Naive thymus-derived CD8-positive, alpha-beta T cell (primary cell): ENCODE results near the gene DSCAM. TPM values are rescaled to one million over a fixed set of nuclear protein-coding genes. Genes with fewer than 3 reads are reported as not detected.

Experiments
- ATAC-seq, 2 donors: fragments of 150-1000 bp; cut with Tn5 transposase in 1 of 2; sonication (Bioruptor Pico), chemical (Tn5 transposase) in 1 of 2; 1 replicate in 1 of 2; 2 replicates in 1 of 2; pipeline ENCODE4 v1.10.0; 2021; ENCODE audit warnings: mild to moderate bottlenecking in 2 of 2, moderate library complexity in 2 of 2
- POLR2A ChIA-PET: fragments of 350-600 bp; sonication (Branson Sonifier 250); formaldehyde crosslinking; loops from one replicate; lab custom pipeline; 2021; ENCODE audit warnings: antibody characterized with exemption; lab: Charles Lee
- DNase-seq, 10 donors: peaks; one replicate each; pipeline versions ENCODE4 v3.0.0 to v3.0.0-alpha.2; 2020 to 2022
- H3K27ac Mint-ChIP-seq, 10 donors: one replicate each; pipeline ENCODE4 v1.8.0; 2020 to 2022; ENCODE audit warnings: mild to moderate bottlenecking in 10 of 10, mixed read lengths in 10 of 10, moderate library complexity in 4 of 10, inconsistent platforms in 1 of 10
- H3K27me3 Mint-ChIP-seq, 5 donors: one replicate each; pipeline ENCODE4 v1.8.0; 2021 to 2022; ENCODE audit warnings: mixed read lengths in 5 of 5
- H3K36me3 Mint-ChIP-seq, 3 donors: one replicate each; pipeline ENCODE4 v1.8.0; 2020 to 2022; ENCODE audit warnings: mixed read lengths in 3 of 3, mild to moderate bottlenecking in 2 of 3, inconsistent platforms in 1 of 3
- H3K4me1 Mint-ChIP-seq, 4 donors: one replicate each; pipeline ENCODE4 v1.8.0; 2021 to 2022; ENCODE audit warnings: mixed read lengths in 4 of 4
- H3K4me3 Mint-ChIP-seq, 10 donors: one replicate each; pipeline ENCODE4 v1.8.0; 2020 to 2022; ENCODE audit warnings: mild to moderate bottlenecking in 10 of 10, mixed read lengths in 10 of 10, moderate library complexity in 6 of 10, inconsistent platforms in 1 of 10
- H3K9me3 Mint-ChIP-seq, 9 donors: one replicate each; pipeline ENCODE4 v1.8.0; 2020 to 2022; ENCODE audit warnings: mixed read lengths in 9 of 9, mild to moderate bottlenecking in 3 of 9, inconsistent platforms in 1 of 9, moderate library complexity in 1 of 9
- polyA plus RNA-seq, 3 donors: library from polyadenylated mRNA; unstranded; fragments of 300-500 nt; fragmentation: Illumina TruSeq; gene quantifications; one replicate each; pipeline ENCODE4 v1.2.3, GENCODE V29; 2021
- total RNA-seq, 8 experiments: library from RNA in 2 of 8; stranded (reverse) in 2 of 8; gene quantifications; one replicate each; pipeline ENCODE4 v1.2.3 and lab custom pipeline; 2021 to 2026

The DSCAM gene
- total and polyA plus RNA-seq, 5 experiments from 2014 or later: not detected

- H3K36me3 Mint-ChIP-seq: no peaks in the 10 kb centered on the region
- no peaks in the 10 kb centered on the region for H3K9me3 Mint-ChIP-seq
- no peaks in the 10 kb centered on the region for H3K4me1 Mint-ChIP-seq
- no peak overlapping the region for H3K4me3 Mint-ChIP-seq
- DNase-seq: no peak
- POLR2A ChIA-PET: no interaction called here
- ATAC-seq: no peak
- H3K27ac Mint-ChIP-seq: no peak overlapping the region
- H3K27me3 Mint-ChIP-seq: peaks cover 0 to 10% (median 4%) of the 10 kb centered on the region in 5 donors
These were observed 184.1 kb downstream of the DSCAM start for GRCh38 chr21:40662889-40663288.

DNA sequence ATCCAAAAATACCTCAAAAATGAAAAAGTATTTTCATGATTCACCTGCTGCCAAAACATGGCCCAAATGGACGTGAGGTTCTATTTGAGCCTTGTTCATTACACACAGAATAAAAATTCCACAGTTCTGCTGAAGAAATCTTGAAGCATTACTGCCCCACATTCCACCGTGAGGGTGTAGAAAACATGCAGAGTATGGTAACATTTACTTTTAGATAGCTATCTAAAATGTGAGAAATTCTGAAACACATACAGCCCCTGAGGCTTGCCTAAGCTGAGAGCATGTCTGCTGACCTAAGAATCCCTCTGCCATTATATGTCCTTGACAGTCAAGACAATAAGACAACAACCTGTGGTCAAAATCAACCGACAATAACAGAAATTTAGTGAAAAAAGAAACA is 186.5 kb downstream of the DSCAM start:
- ATAC-seq (no peak), DNase-seq (no peak)
- Mint-ChIP-seq H3K9me3 (peaks cover 0 to 7% (median 0%) of the 10 kb centered on the region in 9 donors), H3K27me3 (peaks cover 0 to 7% (median 4%) of the 10 kb centered on the region in 5 donors), H3K4me3 (no peak overlapping the region), H3K36me3 (no peaks in the 10 kb centered on the region), H3K4me1 (no peaks in the 10 kb centered on the region), H3K27ac (no peak overlapping the region)
- POLR2A ChIA-PET: no interaction called here

- peaks cover 0 to 7% (median 0%) of the 10 kb centered on the region in 9 donors for H3K9me3 Mint-ChIP-seq
- POLR2A ChIA-PET: no interaction called here
- no peaks in the 10 kb centered on the region for H3K36me3 Mint-ChIP-seq
- no peak overlapping the region for H3K27ac Mint-ChIP-seq
- peaks cover 0 to 7% (median 4%) of the 10 kb centered on the region in 5 donors for H3K27me3 Mint-ChIP-seq
- DNase-seq: no peak
- no peaks in the 10 kb centered on the region for H3K4me1 Mint-ChIP-seq
- no peak for ATAC-seq
- no peak overlapping the region for H3K4me3 Mint-ChIP-seq
These were observed 188.6 kb downstream of the DSCAM start for GRCh38 chr21:40658311-40658710.

- Mint-ChIP-seq H3K27me3 (peaks cover 0 to 15% (median 0%) of the 10 kb centered on the region in 5 donors), H3K36me3 (peaks cover 0 to 5% (median 0%) of the 10 kb centered on the region in 3 donors), H3K4me1 (no peaks in the 10 kb centered on the region), H3K4me3 (no peak overlapping the region), H3K9me3 (peaks cover 0 to 13% (median 0%) of the 10 kb centered on the region in 9 donors), H3K27ac (no peak overlapping the region)
- POLR2A ChIA-PET: no interaction called here
- no peak for DNase-seq
- no peak for ATAC-seq
These were observed 194.5 kb downstream of the DSCAM start for GRCh38 chr21:40652436-40652835.

DNA sequence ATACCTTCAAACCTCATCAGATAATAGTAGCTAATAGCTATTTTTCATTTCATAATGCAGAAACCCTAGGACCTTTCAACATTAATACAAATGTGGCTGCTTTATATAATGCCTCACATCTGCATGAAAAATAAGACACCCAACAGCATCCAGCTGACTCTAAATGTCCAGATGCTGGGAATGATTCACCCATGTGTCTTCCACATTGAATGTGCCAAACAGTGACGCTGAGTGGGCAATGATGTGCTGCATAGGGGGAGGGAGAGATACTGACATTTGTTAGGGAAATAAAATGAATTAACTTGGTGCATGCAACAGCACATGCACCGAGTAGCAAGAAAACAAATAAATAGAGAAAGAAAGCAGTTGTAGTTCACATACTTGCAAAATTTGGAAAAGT is 199.3 kb downstream of the DSCAM start:
- no peak for DNase-seq
- no peak for ATAC-seq
- no peak overlapping the region for H3K4me3 Mint-ChIP-seq
- no peak overlapping the region for H3K27ac Mint-ChIP-seq
- peaks cover 0 to 15% (median 0%) of the 10 kb centered on the region in 5 donors for H3K27me3 Mint-ChIP-seq
- no peaks in the 10 kb centered on the region for H3K4me1 Mint-ChIP-seq
- POLR2A ChIA-PET: no interaction called here
- peaks cover 0 to 6% (median 2%) of the 10 kb centered on the region in 9 donors for H3K9me3 Mint-ChIP-seq
- peaks cover 0 to 5% (median 2%) of the 10 kb centered on the region in 3 donors for H3K36me3 Mint-ChIP-seq

DNA sequence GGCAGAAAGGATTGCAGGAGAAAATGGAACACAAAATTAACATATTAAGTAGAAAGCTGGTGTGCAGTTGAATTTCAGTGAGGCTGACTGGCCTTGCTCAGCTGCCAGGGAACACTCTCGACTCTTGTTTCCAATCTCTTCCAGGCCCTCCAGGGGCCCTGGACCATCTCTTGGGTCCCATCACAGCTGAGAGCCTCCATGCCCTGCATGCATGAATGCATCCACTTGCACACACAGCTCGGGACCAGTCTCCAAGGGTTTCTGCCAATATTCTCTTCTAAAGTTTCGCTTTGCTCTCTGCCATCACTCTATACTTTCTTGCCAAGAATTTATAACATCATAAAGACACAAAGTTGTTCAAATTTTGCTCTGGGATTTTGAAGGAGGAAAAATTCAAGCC is 200.3 kb downstream of the DSCAM start:
- DNase-seq: no peak
- Mint-ChIP-seq H3K27me3 (peaks cover 0 to 15% (median 0%) of the 10 kb centered on the region in 5 donors), H3K9me3 (peaks cover 0 to 6% (median 2%) of the 10 kb centered on the region in 9 donors), H3K4me3 (no peak overlapping the region), H3K4me1 (no peaks in the 10 kb centered on the region), H3K27ac (no peak overlapping the region), H3K36me3 (peaks cover 0 to 3% (median 2%) of the 10 kb centered on the region in 3 donors)
- POLR2A ChIA-PET: no interaction called here
- ATAC-seq: no peak

DNA sequence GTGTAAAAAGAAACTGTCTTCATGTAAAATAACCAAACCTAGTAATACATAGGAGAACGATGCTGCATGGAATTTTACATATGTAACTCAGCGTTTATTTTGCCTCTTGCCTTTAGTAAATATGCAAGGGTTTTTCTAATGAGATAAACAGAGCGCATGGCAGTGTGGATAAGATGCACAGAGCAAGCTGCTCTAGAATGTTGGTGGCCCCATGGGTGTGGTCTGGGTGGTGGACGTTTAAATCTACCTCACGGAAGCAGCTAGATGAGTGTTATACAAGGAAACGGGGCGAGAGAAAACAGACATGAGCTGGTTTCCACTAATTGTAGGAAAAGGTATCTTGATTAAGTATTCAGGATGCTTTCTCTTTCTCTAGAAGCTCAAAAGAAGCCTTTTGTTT is 205.9 kb downstream of the DSCAM start:
- H3K4me1 Mint-ChIP-seq: no peaks in the 10 kb centered on the region
- no peak overlapping the region for H3K4me3 Mint-ChIP-seq
- no peak overlapping the region for H3K27ac Mint-ChIP-seq
- peaks cover 0 to 9% (median 3%) of the 10 kb centered on the region in 5 donors for H3K27me3 Mint-ChIP-seq
- POLR2A ChIA-PET: no interaction called here
- DNase-seq: no peak
- peaks cover 0 to 6% (median 0%) of the 10 kb centered on the region in 9 donors for H3K9me3 Mint-ChIP-seq
- no peak for ATAC-seq
- no peaks in the 10 kb centered on the region for H3K36me3 Mint-ChIP-seq

DNA sequence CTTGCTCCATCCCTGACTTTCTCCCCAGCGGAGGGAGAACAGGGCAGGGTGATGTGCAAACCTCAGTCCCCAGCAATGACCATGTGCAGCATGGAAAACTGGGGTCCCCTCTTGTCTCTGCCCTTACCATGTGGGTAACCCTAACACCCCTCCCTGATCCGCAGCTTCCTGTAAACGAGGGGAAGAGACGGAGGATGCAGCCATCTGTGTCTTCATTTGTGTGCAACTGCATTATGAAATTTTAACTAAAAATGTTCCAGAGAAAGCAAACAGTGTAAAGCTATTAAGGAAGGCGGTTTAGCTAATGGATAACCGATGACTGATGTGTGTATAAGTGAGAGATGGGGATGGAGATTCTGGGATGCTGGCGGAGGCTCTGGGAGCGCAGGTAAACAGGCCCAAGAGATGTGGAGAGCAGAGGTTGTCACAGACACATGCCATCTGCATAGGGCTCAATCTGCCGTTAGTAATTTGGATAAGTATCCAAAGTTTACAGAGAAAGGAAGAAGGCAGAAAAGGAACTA is 206.6 kb downstream of the DSCAM start:
- no peaks in the 10 kb centered on the region for H3K36me3 Mint-ChIP-seq
- H3K9me3 Mint-ChIP-seq: peaks cover 0 to 6% (median 0%) of the 10 kb centered on the region in 9 donors
- POLR2A ChIA-PET: no interaction called here
- H3K4me3 Mint-ChIP-seq: no peak overlapping the region
- DNase-seq (no peak), ATAC-seq (no peak)
- H3K27me3 Mint-ChIP-seq: peaks cover 0 to 9% (median 3%) of the 10 kb centered on the region in 5 donors
- H3K4me1 Mint-ChIP-seq: no peaks in the 10 kb centered on the region
- no peak overlapping the region for H3K27ac Mint-ChIP-seq

DNA sequence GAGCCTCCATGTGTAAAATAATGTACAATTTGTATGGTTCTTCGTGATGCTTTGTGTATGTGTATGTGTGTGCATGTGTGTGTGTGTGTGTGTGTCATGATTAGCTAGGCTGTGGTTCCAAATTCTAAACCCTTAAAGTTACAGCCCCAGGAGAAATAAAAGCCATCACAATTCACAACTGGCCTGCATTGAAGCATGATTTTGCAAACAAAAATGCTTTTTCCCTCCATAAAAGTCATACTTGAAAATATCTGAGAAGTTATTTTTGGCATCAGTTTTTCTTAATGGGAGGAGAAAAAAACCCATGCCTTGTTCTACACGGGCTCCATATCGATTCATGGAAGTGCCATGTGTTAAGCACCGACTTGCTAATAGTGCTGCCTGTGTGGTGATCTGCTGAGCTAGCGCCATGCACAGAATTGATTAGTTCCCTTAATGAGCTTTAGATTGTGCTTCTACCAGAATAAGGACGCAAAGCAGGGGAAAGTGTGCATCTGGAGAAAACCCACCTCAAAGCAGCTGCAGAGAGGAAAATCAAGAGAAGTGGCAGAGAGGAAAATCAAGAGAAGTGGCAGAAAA is 207.3 kb downstream of the DSCAM start:
- no peaks in the 10 kb centered on the region for H3K4me1 Mint-ChIP-seq
- peaks cover 0 to 6% (median 0%) of the 10 kb centered on the region in 9 donors for H3K9me3 Mint-ChIP-seq
- H3K27me3 Mint-ChIP-seq: peaks cover 0 to 9% (median 3%) of the 10 kb centered on the region in 5 donors
- ATAC-seq (no peak), DNase-seq (no peak)
- POLR2A ChIA-PET: no interaction called here
- H3K27ac Mint-ChIP-seq: no peak overlapping the region
- no peaks in the 10 kb centered on the region for H3K36me3 Mint-ChIP-seq
- no peak overlapping the region for H3K4me3 Mint-ChIP-seq

GRCh38 chr21:40638466-40639251 is 208.3 kb downstream of the DSCAM start:
- DNase-seq (no peak), ATAC-seq (no peak)
- Mint-ChIP-seq H3K9me3 (peaks cover 0 to 6% (median 0%) of the 10 kb centered on the region in 9 donors), H3K27ac (no peak overlapping the region), H3K36me3 (no peaks in the 10 kb centered on the region), H3K4me1 (no peaks in the 10 kb centered on the region), H3K4me3 (no peak overlapping the region), H3K27me3 (peaks cover 0 to 9% (median 3%) of the 10 kb centered on the region in 5 donors)
- POLR2A ChIA-PET: no interaction called here

DNA sequence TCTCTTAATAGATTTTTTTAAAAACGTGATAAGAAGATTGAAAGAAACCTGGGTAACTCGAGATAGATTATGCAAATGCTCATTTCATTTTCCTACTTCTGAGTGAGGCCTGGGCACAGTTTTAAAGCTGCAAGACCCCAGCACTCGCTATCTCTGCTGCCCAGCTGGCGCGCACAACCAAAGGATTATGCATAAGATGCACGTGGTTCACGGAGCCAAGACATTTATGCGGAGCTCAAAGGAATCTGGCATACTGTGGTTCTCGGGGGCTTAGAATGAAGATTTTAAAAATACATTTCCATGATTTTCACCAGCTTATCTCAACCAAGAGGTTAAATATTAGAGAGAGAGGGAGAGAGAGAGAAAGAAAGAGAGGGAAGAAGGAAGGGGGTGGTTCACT is 210.9 kb downstream of the DSCAM start:
- Mint-ChIP-seq H3K9me3 (peaks cover 0 to 2% (median 0%) of the 10 kb centered on the region in 9 donors), H3K27me3 (peaks cover 0 to 9% (median 4%) of the 10 kb centered on the region in 5 donors), H3K36me3 (no peaks in the 10 kb centered on the region), H3K4me3 (no peak overlapping the region), H3K4me1 (no peaks in the 10 kb centered on the region), H3K27ac (no peak overlapping the region)
- DNase-seq (no peak), ATAC-seq (no peak)
- POLR2A ChIA-PET: no interaction called here

DNA sequence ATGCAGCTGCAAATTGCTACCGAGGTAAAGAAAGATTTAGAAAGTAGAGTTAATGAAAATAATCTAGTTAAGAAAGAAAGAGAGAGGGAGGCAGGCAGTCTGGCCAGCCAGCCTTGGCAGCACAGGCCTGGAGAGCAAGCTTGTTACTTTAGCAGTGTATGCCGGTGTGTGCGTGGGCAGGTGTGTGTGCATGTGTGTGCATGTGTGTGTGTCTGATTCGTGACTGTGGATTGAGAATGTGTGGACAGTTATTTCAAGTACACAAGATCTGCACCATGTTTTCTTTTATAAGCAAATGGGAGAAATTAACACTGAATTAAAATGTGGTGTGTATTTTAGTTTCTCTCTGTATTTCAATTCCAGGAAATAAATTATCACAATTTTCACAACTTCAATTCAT is 211.6 kb downstream of the DSCAM start:
- Mint-ChIP-seq H3K27me3 (peaks cover 0 to 9% (median 4%) of the 10 kb centered on the region in 5 donors), H3K36me3 (no peaks in the 10 kb centered on the region), H3K4me1 (no peaks in the 10 kb centered on the region), H3K27ac (peak overlapping the region in 1 of 10 donors; percentile 35), H3K4me3 (no peak overlapping the region), H3K9me3 (peaks cover 0 to 2% (median 0%) of the 10 kb centered on the region in 9 donors)
- DNase-seq: no peak
- no peak for ATAC-seq
- POLR2A ChIA-PET: no interaction called here

DNA sequence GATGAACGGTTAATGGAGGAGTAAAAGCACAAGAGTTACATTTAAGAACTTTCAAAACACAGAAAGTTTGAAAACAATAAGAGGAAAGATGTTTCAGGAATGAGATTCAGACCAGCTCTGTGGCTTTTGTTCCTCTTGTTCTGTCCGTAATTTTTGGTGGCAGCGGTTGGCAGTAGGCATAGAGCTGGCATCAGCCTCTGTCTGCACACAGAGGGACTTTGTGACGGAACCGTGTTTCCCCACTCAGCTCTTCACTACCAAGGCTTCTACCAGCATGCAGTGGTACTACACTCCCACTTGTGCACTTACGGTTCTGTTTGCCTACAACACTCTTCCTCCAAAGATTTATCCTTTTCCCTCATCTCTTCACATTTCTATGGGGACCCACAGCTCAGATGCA is 212.8 kb downstream of the DSCAM start:
- H3K36me3 Mint-ChIP-seq: no peaks in the 10 kb centered on the region
- H3K27me3 Mint-ChIP-seq: peaks cover 0 to 6% (median 3%) of the 10 kb centered on the region in 5 donors
- POLR2A ChIA-PET: no interaction called here
- ATAC-seq: no peak
- peaks cover 0 to 4% (median 0%) of the 10 kb centered on the region in 9 donors for H3K9me3 Mint-ChIP-seq
- H3K4me1 Mint-ChIP-seq: no peaks in the 10 kb centered on the region
- H3K27ac Mint-ChIP-seq: no peak overlapping the region
- no peak overlapping the region for H3K4me3 Mint-ChIP-seq
- no peak for DNase-seq
